ENCODE results near the gene DIO3. TPM values are rescaled to one million over a fixed set of nuclear protein-coding genes. Genes with fewer than 3 reads are reported as not detected.

DIO3 gene
- total RNA-seq, 3 donors from 2014 or later, result 1.3 to 5.1 (median 1.6) TPM

- H3K27ac ChIP-seq, result no peak overlapping the region
- no peak overlapping the region for H3K4me3 ChIP-seq
- peaks cover 0 to 5% of the 10 kb centered on the region in 2 donors for H3K27me3 ChIP-seq
- H3K36me3 ChIP-seq, result no peaks in the 10 kb centered on the region
- intact Hi-C loops (cut with DNase I; ENCODE audit: low total_unique reads), result no loop called here
- no peaks in the 10 kb centered on the region for H3K9me3 ChIP-seq
- DNase-seq (ENCODE audit: low spot score in 2 of 2), result no peak
- H3K4me1 ChIP-seq, result no peaks in the 10 kb centered on the region
- TF ChIP-seq POLR2A (IDR thresholded peaks at IDR 0.05), result no peak
- TF ChIP-seq POLR2AphosphoS5 (IDR thresholded peaks at IDR 0.05), result no peak
- no peak for TF ChIP-seq CTCF (IDR thresholded peaks at IDR 0.05)
Measured at GRCh38 chr14:101537286-101537685, 24.0 kb upstream of the DIO3 start.

GRCh38 chr14:101538878-101539277, 22.4 kb upstream of the DIO3 start:
- TF ChIP-seq CTCF (IDR thresholded peaks at IDR 0.05) (no peak), POLR2AphosphoS5 (IDR thresholded peaks at IDR 0.05) (no peak), POLR2A (IDR thresholded peaks at IDR 0.05) (no peak)
- no peak for DNase-seq (ENCODE audit: low spot score in 2 of 2)
- no peaks in the 10 kb centered on the region for H3K9me3 ChIP-seq
- intact Hi-C loops (cut with DNase I; ENCODE audit: low total_unique reads), result no loop called here
- no peaks in the 10 kb centered on the region for H3K4me1 ChIP-seq
- H3K27me3 ChIP-seq, result peaks cover 0 to 5% of the 10 kb centered on the region in 2 donors
- no peak overlapping the region for H3K27ac ChIP-seq
- H3K36me3 ChIP-seq, result no peaks in the 10 kb centered on the region
- no peak overlapping the region for H3K4me3 ChIP-seq

GRCh38 chr14:101539880-101540279, 21.4 kb upstream of the DIO3 start:
- Histone ChIP-seq H3K9me3 (peaks cover 0 to 2% of the 10 kb centered on the region in 2 donors), H3K27ac (no peak overlapping the region), H3K4me3 (no peak overlapping the region), H3K27me3 (peaks cover 0 to 5% of the 10 kb centered on the region in 2 donors), H3K4me1 (no peaks in the 10 kb centered on the region), H3K36me3 (no peaks in the 10 kb centered on the region)
- intact Hi-C loops (cut with DNase I; ENCODE audit: low total_unique reads), result no loop called here
- no peak for TF ChIP-seq POLR2AphosphoS5 (IDR thresholded peaks at IDR 0.05)
- no peak for TF ChIP-seq CTCF (IDR thresholded peaks at IDR 0.05)
- TF ChIP-seq POLR2A (IDR thresholded peaks at IDR 0.05), result no peak
- DNase-seq (ENCODE audit: low spot score in 2 of 2), result no peak

- no peak overlapping the region for H3K27ac ChIP-seq
- peaks cover 0 to 5% of the 10 kb centered on the region in 2 donors for H3K27me3 ChIP-seq
- H3K4me3 ChIP-seq, result no peak overlapping the region
- intact Hi-C loops (cut with DNase I; ENCODE audit: low total_unique reads), result no loop called here
- no peak for DNase-seq (ENCODE audit: low spot score in 2 of 2)
- no peaks in the 10 kb centered on the region for H3K4me1 ChIP-seq
- no peaks in the 10 kb centered on the region for H3K36me3 ChIP-seq
- H3K9me3 ChIP-seq, result peaks cover 0 to 4% of the 10 kb centered on the region in 2 donors
- TF ChIP-seq CTCF (IDR thresholded peaks at IDR 0.05) (no peak), POLR2A (IDR thresholded peaks at IDR 0.05) (no peak), POLR2AphosphoS5 (IDR thresholded peaks at IDR 0.05) (no peak)
Measured at GRCh38 chr14:101540481-101541462, 20.5 kb upstream of the DIO3 start.

- TF ChIP-seq CTCF (IDR thresholded peaks at IDR 0.05) (no peak), POLR2AphosphoS5 (IDR thresholded peaks at IDR 0.05) (no peak), POLR2A (IDR thresholded peaks at IDR 0.05) (no peak)
- Histone ChIP-seq H3K4me1 (no peaks in the 10 kb centered on the region), H3K9me3 (peaks cover 0 to 4% of the 10 kb centered on the region in 2 donors), H3K27me3 (peaks cover 0 to 10% of the 10 kb centered on the region in 2 donors), H3K27ac (no peak overlapping the region), H3K36me3 (no peaks in the 10 kb centered on the region), H3K4me3 (no peak overlapping the region)
- no peak for DNase-seq (ENCODE audit: low spot score in 2 of 2)
- intact Hi-C loops (cut with DNase I; ENCODE audit: low total_unique reads), result no loop called here
Measured at GRCh38 chr14:101542391-101542790, 18.9 kb upstream of the DIO3 start.

All from breast epithelium (tissue), 4 donors.